ENCODE results near the gene PROM1.

- TF ChIP-seq, protein P1, sequence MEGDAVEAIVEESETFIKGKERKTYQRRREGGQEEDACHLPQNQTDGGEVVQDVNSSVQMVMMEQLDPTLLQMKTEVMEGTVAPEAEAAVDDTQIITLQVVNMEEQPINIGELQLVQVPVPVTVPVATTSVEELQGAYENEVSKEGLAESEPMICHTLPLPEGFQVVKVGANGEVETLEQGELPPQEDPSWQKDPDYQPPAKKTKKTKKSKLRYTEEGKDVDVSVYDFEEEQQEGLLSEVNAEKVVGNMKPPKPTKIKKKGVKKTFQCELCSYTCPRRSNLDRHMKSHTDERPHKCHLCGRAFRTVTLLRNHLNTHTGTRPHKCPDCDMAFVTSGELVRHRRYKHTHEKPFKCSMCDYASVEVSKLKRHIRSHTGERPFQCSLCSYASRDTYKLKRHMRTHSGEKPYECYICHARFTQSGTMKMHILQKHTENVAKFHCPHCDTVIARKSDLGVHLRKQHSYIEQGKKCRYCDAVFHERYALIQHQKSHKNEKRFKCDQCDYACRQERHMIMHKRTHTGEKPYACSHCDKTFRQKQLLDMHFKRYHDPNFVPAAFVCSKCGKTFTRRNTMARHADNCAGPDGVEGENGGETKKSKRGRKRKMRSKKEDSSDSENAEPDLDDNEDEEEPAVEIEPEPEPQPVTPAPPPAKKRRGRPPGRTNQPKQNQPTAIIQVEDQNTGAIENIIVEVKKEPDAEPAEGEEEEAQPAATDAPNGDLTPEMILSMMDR (IDR thresholded peaks at IDR 0.05; ENCODE audit: low read depth, low read length, missing input control): no peak
- TF ChIP-seq SP1 (IDR thresholded peaks at IDR 0.05) (no peak), GABPA (IDR thresholded peaks at IDR 0.05 in 1 of 2, conservative IDR thresholded peaks at IDR 0.05 in 1 of 2) (no peak), TAF1 (conservative IDR thresholded peaks at IDR 0.05) (no peak), NR2F2 (IDR thresholded peaks at IDR 0.05) (no peak), REST (IDR thresholded peaks at IDR 0.05) (no peak), FOXA2 (IDR thresholded peaks at IDR 0.05) (no peak)
Observed at GRCh38 chr4:16113741-16114140, 29.9 kb upstream of the PROM1 start.
